CMK (cell line): Measurements from ENCODE around the gene ABCC2.

Experiments used
- DNase-seq: peaks from one replicate; pipeline ENCODE4 v3.0.0-alpha.2; 2010; ENCODE audit warnings: low read depth

The ABCC2 gene

DNA sequence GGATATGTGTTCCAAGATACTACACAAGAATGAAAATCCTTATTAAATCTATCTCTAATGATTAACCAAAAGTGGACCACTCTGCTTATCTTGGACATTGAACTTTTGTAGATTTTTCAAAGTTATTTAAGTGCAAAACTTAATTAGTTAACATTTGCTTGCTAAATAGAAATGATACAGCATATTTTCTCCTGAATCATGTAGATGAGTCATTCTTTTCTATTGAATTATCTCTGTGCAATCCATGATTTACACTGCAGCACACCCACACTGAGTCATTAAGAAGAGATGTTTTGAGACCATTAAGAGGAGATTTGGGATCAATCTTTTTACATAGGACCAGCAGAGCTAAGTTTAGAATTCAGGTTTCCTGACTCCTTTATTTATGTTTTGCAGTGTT lies 6.6 kb upstream of the ABCC2 start:
- no peak for DNase-seq

DNA sequence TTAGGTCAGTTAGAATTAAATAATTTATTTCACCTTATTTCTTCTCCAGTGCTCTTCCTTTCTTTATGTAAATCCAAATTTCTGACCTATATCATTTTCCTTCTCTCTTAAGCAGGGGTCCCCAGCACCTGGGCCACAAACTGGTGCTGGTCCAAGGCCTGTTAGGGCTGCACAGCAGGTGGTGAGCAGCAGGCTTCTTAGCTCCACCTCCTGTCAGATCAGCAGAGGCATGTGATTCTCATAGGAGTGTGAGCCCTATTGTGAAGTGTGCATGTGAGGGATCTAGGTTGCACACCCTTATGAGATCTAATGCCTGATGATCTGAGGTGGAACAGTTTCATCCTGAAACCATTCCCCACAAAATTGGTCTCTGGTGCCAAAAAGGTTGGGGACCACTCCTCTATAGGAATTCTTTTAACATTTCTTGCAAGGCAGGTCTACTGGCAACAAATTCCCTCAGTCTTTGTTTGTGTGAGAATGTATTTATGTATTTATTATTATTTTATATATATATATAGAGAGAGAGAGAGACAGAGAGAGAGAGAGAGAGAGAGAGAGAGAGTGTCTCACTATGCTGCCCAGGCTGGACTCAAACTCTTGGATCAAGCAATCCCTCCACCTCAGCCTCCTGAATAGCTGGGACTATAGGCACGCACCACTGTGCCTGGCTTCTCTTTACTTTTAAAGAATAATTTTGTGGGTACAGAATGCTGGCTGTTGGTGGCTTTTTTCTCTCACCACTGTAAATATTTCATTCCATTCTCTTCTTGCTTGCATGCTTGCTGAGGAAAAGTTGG lies 4.3 kb upstream of the ABCC2 start:
- DNase-seq = no peak

DNA sequence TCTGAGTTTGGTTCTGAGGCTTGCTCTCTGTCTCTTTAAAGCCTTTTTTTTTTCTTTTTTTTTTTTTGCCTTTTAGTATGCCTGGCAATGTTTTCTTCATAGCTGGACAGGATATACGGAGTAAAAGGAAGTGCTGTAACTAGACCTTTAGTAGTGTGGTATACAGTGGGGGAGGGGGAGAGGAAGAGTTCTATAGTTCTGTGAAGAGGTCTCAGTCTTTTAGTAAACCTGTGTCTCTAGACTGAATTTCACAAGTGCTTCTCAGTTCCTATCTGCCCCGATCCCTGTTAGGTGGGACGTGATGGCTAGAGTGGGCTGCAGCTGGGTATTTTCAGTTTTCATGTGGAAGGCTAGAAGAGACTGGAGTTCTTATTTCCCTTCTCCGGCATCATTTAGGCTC lies 3.1 kb upstream of the ABCC2 start:
- DNase-seq = peak; percentile 33

DNA sequence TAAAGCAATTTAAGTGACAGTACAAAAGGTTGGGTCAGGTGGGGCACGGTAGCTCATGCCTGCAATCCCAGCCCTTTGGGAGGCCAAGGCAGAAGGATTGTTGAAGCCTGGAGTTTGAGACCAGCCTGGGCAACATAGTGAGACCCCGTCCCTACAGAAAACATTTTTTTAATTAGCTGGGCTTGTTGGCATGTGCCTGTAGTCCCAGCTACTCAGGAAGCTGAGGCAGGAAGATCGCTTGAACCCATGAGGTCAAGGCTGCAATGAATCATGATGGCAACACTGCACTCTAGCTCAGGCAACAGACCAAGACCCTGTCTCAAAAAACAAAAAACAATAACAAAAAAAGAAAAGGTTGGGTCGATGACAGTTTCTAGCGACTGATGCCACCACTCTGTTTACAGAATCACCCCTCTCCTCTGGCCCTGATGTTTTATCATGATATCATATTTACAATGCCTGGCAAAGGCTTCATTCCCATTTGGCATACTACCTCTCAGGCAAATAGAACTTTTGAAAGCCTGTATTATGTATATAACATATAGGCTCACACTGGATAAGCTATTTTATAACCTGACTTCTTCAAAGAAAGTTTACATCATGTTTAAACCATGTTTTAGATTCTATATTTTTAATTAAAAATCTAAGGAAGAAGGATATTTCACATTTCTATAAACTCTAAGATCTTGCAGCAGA lies 558 bp upstream of the ABCC2 start:
- DNase-seq = no peak

DNA sequence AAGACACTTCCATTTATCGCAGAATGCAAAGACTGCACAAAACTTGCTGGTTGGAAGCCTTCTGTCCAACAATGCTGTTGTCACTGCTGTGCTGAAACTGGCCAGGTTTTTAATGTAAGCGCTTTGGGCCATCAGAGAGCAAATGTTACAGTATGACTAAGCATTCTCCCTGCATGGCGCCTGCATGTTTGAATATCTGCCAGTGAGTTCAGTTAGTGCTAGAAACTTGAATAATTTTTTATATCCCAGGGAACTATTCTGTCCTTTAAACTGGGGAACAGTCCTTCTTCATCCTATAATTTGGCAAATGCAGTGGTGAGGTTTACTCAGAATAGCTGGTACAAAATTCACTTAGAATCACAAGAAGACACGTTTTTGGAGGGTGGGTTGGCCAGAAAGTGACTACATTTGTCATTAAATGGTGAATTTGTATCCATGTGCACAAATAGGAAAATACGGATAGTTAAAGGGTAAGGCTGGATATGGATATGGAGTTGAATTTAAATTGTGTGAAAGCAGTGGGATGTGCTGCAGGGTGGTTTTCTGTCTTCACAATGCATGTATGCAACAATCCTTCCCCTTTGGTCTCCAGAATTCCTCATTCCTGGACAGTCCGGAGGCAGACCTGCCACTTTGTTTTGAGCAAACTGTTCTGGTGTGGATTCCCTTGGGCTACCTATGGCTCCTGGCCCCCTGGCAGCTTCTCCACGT lies 1.7 kb downstream of the ABCC2 start:
- no peak for DNase-seq

DNA sequence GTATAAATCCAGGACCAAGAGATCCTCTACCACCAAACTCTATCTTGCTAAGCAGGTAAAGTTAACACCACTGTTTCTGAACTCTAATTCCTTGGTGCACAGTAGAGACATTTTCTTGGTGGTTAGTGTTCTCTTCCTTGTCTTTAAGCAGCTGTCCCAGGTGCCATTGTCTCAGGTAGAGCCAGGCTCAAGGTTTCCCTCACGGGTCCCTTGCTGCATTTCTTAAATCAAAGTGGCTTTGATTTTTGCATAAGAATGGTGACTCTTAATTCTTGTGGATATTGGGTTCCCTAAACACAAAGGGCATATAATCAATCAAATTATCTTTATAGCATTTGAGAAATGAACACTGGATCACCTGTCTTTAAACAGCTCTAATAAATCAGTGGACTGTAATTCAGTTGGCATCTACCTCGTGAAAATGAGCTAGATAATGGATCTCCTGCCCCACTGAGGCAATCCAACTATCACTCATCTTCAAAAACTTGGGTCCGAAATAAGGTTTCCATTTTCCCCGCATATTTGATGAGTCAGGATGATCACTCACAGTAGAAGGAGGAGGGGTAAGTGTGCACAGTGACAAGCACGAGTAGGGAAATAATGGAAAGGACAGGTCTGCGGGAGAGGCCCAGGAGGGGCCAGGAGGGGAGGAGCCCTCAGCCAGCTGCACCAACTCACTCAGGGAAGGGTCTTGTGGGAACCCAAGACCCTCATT lies 2.4 kb downstream of the ABCC2 start:
- DNase-seq = no peak

DNA sequence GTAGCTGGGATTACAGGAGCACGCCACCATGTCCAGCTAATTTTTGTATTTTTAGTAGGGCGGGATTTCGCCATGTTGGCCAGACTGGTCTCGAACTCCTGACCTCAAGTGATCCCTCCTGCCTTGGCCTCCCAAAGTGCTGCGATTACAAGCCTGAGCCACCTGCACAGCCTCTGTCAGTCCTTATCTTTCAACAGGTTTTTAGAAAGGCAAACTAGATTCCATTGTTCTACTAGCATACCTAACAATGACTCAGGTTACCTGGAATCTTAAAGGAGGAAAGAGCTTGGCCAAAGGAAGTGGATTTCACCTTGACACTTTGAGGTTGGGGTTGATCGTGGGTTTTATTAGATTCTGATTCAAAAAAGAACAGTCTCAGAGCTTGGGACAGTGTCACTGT lies 3.2 kb downstream of the ABCC2 start:
- no peak for DNase-seq

DNA sequence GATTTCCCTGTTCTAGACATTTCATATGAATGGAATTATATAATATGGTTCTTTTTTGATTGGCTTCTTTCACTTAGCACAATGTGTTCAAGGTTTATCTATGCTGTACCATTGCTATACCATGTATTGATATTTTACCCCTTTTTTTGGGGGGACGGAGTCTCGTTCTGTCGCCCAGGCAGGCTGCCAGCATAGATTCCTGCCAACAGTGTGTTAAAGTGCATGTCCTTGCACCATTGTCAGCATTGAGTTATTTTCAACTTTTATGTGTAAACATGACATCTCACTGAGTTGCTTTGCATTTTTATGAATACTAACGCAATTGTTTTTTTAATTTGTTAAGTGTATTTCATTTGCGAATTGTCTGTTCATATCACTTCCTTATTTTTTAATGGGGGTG lies 4.9 kb downstream of the ABCC2 start:
- DNase-seq = no peak

DNA sequence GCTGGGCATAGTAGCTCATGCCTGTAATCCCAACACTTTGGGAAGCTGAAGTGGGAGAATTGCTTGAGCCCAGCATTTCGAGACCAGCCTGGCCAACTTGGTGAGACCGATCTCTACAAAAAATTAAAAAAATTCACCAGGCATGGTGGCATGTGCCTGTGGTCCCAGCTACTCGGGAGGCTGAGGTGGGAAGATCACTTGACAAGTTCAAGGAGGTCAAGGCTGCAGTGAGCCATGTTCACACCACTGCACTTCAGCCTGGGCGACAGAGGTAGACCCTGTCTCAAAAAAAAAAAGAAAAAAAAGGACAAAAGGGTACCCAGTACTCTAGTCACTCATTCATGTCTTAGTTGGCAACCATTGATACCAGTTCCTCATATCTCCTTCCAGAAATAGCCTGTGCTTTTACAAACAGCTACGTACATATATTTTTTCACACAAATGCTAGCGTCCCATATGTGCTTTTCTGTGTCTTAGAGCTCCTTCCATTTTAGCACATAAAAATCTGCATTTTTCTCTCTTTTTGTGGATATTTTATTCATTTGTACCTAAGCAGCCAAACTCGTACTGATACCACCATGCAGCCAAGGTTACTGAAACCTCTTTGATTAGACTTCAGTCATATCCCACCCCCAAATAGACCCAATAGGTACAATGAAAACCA lies 5.5 kb downstream of the ABCC2 start:
- no peak for DNase-seq

DNA sequence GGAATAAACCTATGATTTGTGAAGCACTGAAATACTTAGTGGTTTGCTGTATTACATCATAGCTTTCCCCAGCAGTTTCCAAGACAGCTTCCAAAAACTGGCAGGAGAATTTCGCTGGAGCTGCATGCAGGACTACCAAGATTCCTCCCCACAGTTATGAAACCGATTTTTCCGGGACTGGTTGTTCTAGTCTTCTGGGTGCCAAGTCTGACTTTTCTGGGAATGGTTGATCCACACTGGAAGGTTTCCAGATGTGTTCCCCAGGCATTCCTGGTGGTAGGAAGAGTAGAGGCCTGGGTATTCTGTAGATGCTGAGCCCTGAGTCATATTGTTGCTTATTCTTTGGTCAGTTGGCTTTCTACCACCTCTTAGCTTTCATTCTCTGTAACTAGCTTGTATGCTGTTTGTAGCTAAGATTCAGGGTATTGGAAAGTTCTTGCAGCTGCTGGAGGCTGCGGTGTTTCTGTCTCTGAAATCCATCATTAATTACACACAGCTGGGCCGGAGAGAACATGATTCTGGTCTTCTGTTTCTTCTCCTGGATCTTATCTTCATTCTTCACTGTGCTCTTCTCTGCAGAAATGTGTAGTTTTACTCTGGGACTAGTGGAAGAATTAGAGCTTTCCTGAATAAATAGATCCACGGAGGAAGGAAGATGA lies 6.3 kb downstream of the ABCC2 start:
- no peak for DNase-seq

DNA sequence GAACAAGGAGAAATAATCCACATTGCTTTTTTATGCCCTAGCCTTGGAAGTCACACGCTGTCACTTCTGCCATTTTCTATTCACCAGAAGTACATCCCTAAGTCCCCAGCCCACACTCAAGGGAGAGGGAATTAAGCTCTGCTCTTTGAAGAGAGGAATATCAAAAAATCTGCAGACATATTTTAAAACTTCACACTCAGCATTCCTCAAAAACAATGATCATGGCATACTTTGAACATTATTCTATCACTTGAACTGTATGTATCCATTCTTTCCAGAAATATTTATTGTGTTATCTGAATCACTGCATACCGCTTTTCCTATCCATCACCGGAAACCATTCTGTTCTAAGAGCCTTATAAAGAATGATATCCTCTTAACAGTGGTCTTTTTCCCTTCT lies 9.4 kb downstream of the ABCC2 start:
- DNase-seq = no peak

DNA sequence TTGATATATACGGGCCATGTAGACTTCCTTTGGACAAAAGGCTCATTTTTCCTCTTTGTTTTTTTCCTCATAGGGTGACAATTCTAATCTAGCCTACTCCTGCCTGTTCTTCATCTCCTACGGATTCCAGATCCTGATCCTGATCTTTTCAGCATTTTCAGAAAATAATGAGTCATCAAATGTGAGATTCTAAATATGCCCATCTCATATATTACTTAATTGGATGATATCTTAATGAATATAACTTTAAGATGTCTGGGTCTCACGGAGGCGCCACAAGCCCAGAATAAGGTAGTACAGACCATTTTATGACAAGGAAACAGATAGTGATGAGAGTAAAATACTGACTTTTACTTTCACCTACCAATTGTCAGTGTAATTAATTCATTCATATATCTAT lies 11.4 kb downstream of the ABCC2 start:
- DNase-seq = no peak

DNA sequence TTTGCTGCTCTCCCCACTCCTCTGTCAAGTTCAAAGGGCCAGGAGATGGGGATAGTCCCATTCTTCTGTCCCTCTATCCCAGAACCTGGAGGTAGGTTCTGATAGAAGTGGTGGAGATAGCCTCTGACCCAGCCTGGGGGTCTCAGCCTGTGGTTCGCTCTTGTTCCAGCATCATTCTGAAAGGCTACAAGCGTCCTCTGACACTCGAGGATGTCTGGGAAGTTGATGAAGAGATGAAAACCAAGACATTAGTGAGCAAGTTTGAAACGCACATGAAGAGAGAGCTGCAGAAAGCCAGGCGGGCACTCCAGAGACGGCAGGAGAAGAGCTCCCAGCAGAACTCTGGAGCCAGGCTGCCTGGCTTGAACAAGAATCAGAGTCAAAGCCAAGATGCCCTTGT lies 14.5 kb downstream of the ABCC2 start:
- DNase-seq = no peak

DNA sequence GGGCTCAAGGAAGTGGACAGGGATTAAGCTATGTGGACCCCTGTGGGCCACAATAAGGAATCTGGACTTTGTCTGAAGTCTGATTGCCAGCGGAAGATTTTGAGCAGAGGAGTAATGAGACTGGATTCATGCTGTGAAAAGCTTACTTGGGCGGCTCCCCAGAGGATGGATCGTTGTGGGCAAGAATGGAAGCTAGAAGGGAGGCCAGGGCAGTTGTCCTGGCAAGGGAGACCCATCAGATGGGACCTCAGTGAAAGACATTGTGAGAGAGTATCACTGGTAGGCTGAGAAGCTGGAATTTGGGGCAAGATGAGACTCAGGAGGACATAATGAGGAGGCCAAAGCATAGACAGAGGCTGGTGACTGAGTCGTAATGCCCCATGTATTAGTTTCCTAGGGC lies 15.6 kb downstream of the ABCC2 start:
- DNase-seq = no peak

DNA sequence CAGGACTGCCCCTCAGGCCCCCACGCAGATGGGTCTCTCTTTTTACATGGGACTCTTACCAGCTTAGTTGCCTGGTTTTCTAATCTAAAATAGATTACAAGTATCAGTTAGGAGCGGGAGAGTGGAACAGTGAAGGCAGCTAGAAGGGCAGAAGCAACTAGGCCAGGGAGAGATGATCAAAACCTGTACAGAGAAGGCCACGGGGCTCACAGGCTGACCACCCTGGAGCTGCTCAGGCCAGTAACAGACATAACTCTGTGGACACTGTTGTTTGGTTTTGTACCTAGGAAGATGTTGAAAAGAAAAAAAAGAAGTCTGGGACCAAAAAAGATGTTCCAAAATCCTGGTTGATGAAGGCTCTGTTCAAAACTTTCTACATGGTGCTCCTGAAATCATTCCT lies 16.5 kb downstream of the ABCC2 start:
- no peak for DNase-seq

DNA sequence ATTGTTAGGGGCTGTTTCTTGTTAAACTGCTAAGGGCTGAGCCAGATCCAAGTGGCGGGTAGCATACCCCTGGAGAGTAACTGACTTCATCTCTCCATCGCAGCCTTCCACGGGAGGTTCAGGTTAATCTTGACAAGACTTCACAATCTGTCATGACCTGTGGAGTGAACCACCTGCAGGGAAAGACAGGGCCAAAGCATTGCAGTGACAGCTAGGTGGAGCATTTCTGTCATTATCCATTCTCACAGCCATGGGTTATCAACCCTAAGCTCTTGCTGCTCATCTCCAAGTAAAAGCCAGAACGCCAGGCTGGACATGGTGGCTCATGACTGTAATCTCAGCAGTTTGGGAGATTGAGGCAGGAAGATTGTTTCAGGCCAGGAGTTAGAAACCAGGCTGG lies 17.2 kb downstream of the ABCC2 start:
- no peak for DNase-seq

DNA sequence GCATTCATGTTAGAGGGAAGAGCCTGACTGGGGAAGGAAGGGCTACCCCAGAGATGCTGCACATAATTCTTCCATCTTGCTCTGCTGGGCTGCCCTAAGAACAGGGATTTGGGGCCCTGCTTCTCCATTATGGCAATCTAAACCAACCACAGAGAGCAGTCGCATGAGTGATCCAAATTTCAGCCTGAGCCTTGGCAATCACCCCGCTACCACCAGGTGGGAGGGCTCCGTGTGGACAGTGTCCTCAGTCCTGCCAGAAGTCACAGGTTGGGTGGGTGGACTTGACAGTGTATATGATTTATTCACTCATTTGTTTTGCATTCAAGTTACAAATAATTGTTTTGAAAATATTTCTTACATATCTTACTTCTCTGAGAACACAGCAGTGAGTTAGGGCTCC lies 22.0 kb downstream of the ABCC2 start:
- no peak for DNase-seq

DNA sequence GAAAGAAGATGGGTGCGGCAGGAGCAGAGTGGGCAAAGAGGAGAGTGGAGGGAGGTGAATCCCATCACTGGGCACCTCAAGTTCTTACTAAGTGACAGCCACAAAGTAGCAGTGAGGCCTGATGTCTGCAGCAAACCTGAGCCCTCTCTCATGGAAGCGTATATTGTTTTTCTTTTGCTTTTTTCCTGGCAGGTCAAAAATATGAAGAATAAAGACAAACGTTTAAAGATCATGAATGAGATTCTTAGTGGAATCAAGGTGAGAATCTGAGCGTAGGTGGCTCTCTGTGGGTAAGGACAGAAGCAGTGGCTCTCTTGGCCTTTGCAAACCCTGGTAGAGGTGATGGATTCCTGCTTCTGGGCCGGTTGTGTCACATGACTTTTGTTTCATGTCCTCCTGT lies 22.8 kb downstream of the ABCC2 start:
- DNase-seq = no peak

DNA sequence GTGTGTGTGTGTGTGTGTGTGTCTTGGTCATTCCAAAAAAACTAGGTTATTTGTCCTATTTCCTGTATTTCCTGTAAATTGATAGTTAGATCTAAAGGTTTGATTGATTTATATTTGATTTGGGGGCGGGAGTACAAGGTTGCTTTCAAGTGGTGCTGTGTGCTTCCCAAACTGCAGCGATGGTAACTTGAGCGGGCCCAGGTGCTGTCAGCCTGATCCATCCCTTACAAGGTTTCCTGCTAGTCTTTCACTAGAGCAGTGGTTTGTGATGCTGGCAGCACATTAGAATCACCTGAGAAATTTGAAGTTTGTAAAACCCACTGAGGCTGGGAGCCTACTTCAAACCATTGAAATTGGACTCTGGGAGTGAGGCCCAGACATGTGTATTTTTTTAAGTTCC lies 23.7 kb downstream of the ABCC2 start:
- no peak for DNase-seq

DNA sequence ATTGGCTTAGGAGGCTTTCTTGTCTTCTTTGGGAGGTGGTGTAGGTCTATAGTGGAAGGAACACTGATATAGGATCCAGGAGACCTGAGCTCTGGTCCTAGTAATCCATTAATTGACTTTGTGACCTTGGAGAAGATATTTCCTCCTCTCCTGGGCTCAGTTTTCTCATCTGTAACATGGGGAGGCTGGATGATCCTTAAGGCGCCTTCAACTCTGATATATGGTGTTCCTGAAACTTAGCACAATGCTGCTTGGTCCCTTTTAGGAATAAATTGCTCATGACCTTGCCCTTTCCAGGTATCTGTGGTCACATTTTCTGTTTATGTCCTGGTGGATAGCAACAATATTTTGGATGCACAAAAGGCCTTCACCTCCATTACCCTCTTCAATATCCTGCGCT lies 25.3 kb downstream of the ABCC2 start:
- no peak for DNase-seq

DNA sequence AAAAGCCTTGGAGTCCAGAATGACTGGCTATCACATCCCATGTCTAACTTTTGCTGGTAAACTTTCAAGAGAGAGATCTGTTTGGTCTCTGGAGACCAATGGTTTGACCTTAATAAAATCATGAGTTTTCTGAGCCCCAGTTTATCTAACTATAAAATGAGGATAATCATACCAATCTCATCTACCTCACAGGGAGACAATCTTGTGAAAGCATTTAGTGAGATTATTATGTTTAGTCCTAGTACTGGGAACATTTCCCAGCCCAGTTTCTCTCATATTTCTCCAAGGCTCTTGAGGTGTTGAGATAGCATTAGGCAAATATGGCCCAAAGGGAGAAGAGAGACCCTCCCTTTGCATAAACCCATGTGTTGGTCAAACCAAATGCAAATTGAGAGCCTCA lies 25.8 kb downstream of the ABCC2 start:
- DNase-seq = no peak

DNA sequence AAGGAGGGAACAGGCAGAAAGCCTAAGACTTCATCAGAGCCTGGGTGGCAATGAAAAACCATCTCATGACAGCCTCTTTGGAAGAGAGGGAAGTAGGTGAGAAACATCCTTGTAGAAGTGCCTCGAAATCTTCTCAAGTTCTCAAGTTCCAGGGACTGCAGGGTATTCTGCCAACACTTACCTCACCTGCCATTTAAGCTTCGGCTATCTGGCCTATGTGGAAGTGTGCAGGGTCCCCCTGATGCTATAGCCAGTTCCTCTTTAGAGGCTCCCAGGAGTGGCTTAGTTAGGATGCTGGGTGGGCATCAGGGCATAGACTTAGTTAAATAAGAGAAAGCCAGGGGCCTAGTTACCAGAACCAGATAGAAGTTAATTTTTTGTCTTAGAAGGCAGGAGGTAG lies 27.0 kb downstream of the ABCC2 start:
- DNase-seq = no peak
